Measurements from ENCODE around the gene RCVRN.

The RCVRN gene

GRCh38 chr17:9937241-9937761 is 32.2 kb upstream of the RCVRN start:
- Histone ChIP-seq H3K9ac (ENCODE audit: low read length in 2 of 2) (no peak overlapping the region), H3K27ac (ENCODE audit: low read length) (no peak overlapping the region), H3K27me3 (ENCODE audit: control insufficient read depth in 1 of 2, insufficient read depth in 2 of 2, low read length in 2 of 2) (no peaks in the 10 kb centered on the region), H3K36me3 (ENCODE audit: control insufficient read depth in 2 of 2, insufficient read depth in 2 of 2, low read length in 2 of 2) (peaks cover 12 to 13% of the 10 kb centered on the region in 2 donors), H3K9me3 (ENCODE audit: control insufficient read depth in 2 of 2, low read length in 2 of 2) (peaks cover 0 to 7% of the 10 kb centered on the region in 2 donors), H3K4me3 (ENCODE audit: low read length in 2 of 2) (no peak overlapping the region), H3K4me1 (ENCODE audit: control insufficient read depth, insufficient read depth, low read length) (no peaks in the 10 kb centered on the region)

GRCh38 chr17:9936095-9936494 is 31.0 kb upstream of the RCVRN start:
- no peaks in the 10 kb centered on the region for H3K27me3 ChIP-seq (ENCODE audit: control insufficient read depth in 1 of 2, insufficient read depth in 2 of 2, low read length in 2 of 2)
- H3K9ac ChIP-seq (ENCODE audit: low read length in 2 of 2), result no peak overlapping the region
- H3K27ac ChIP-seq (ENCODE audit: low read length), result no peak overlapping the region
- H3K4me3 ChIP-seq (ENCODE audit: low read length in 2 of 2), result no peak overlapping the region
- peaks cover 0 to 7% of the 10 kb centered on the region in 2 donors for H3K9me3 ChIP-seq (ENCODE audit: control insufficient read depth in 2 of 2, low read length in 2 of 2)
- peaks cover 12 to 16% of the 10 kb centered on the region in 2 donors for H3K36me3 ChIP-seq (ENCODE audit: control insufficient read depth in 2 of 2, insufficient read depth in 2 of 2, low read length in 2 of 2)
- no peaks in the 10 kb centered on the region for H3K4me1 ChIP-seq (ENCODE audit: control insufficient read depth, insufficient read depth, low read length)

GRCh38 chr17:9935408-9935807 is 30.3 kb upstream of the RCVRN start:
- Histone ChIP-seq H3K4me1 (ENCODE audit: control insufficient read depth, insufficient read depth, low read length) (no peaks in the 10 kb centered on the region), H3K36me3 (ENCODE audit: control insufficient read depth in 2 of 2, insufficient read depth in 2 of 2, low read length in 2 of 2) (peaks cover 12 to 14% of the 10 kb centered on the region in 2 donors), H3K4me3 (ENCODE audit: low read length in 2 of 2) (no peak overlapping the region), H3K9ac (ENCODE audit: low read length in 2 of 2) (no peak overlapping the region), H3K27ac (ENCODE audit: low read length) (no peak overlapping the region), H3K9me3 (ENCODE audit: control insufficient read depth in 2 of 2, low read length in 2 of 2) (peaks cover 0 to 7% of the 10 kb centered on the region in 2 donors), H3K27me3 (ENCODE audit: control insufficient read depth in 1 of 2, insufficient read depth in 2 of 2, low read length in 2 of 2) (no peaks in the 10 kb centered on the region)

GRCh38 chr17:9934331-9934730 is 29.3 kb upstream of the RCVRN start:
- Histone ChIP-seq H3K9me3 (ENCODE audit: control insufficient read depth in 2 of 2, low read length in 2 of 2) (peaks cover 0 to 7% of the 10 kb centered on the region in 2 donors), H3K4me3 (ENCODE audit: low read length in 2 of 2) (no peak overlapping the region), H3K4me1 (ENCODE audit: control insufficient read depth, insufficient read depth, low read length) (no peaks in the 10 kb centered on the region), H3K36me3 (ENCODE audit: control insufficient read depth in 2 of 2, insufficient read depth in 2 of 2, low read length in 2 of 2) (peaks cover 10 to 12% of the 10 kb centered on the region in 2 donors), H3K27me3 (ENCODE audit: control insufficient read depth in 1 of 2, insufficient read depth in 2 of 2, low read length in 2 of 2) (no peaks in the 10 kb centered on the region), H3K27ac (ENCODE audit: low read length) (no peak overlapping the region), H3K9ac (ENCODE audit: low read length in 2 of 2) (no peak overlapping the region)

GRCh38 chr17:9932491-9932890 is 27.4 kb upstream of the RCVRN start:
- Histone ChIP-seq H3K9me3 (ENCODE audit: control insufficient read depth in 2 of 2, low read length in 2 of 2) (no peaks in the 10 kb centered on the region), H3K9ac (ENCODE audit: low read length in 2 of 2) (no peak overlapping the region), H3K4me1 (ENCODE audit: control insufficient read depth, insufficient read depth, low read length) (no peaks in the 10 kb centered on the region), H3K27ac (ENCODE audit: low read length) (no peak overlapping the region), H3K4me3 (ENCODE audit: low read length in 2 of 2) (no peak overlapping the region), H3K27me3 (ENCODE audit: control insufficient read depth in 1 of 2, insufficient read depth in 2 of 2, low read length in 2 of 2) (no peaks in the 10 kb centered on the region), H3K36me3 (ENCODE audit: control insufficient read depth in 2 of 2, insufficient read depth in 2 of 2, low read length in 2 of 2) (peaks cover 4 to 5% of the 10 kb centered on the region in 2 donors)

GRCh38 chr17:9931144-9931741 is 26.2 kb upstream of the RCVRN start:
- peaks cover 4 to 5% of the 10 kb centered on the region in 2 donors for H3K36me3 ChIP-seq (ENCODE audit: control insufficient read depth in 2 of 2, insufficient read depth in 2 of 2, low read length in 2 of 2)
- H3K9ac ChIP-seq (ENCODE audit: low read length in 2 of 2), result no peak overlapping the region
- H3K27ac ChIP-seq (ENCODE audit: low read length), result no peak overlapping the region
- no peak overlapping the region for H3K4me3 ChIP-seq (ENCODE audit: low read length in 2 of 2)
- no peaks in the 10 kb centered on the region for H3K4me1 ChIP-seq (ENCODE audit: control insufficient read depth, insufficient read depth, low read length)
- no peaks in the 10 kb centered on the region for H3K27me3 ChIP-seq (ENCODE audit: control insufficient read depth in 1 of 2, insufficient read depth in 2 of 2, low read length in 2 of 2)
- no peaks in the 10 kb centered on the region for H3K9me3 ChIP-seq (ENCODE audit: control insufficient read depth in 2 of 2, low read length in 2 of 2)

GRCh38 chr17:9929871-9930270 is 24.8 kb upstream of the RCVRN start:
- Histone ChIP-seq H3K9me3 (ENCODE audit: control insufficient read depth in 2 of 2, low read length in 2 of 2) (no peaks in the 10 kb centered on the region), H3K9ac (ENCODE audit: low read length in 2 of 2) (no peak overlapping the region), H3K27ac (ENCODE audit: low read length) (no peak overlapping the region), H3K4me3 (ENCODE audit: low read length in 2 of 2) (no peak overlapping the region), H3K36me3 (ENCODE audit: control insufficient read depth in 2 of 2, insufficient read depth in 2 of 2, low read length in 2 of 2) (peaks cover 4 to 5% of the 10 kb centered on the region in 2 donors), H3K4me1 (ENCODE audit: control insufficient read depth, insufficient read depth, low read length) (peaks cover 2% of the 10 kb centered on the region), H3K27me3 (ENCODE audit: control insufficient read depth in 1 of 2, insufficient read depth in 2 of 2, low read length in 2 of 2) (no peaks in the 10 kb centered on the region)

GRCh38 chr17:9928601-9929333 is 23.7 kb upstream of the RCVRN start:
- Histone ChIP-seq H3K9me3 (ENCODE audit: control insufficient read depth in 2 of 2, low read length in 2 of 2) (no peaks in the 10 kb centered on the region), H3K9ac (ENCODE audit: low read length in 2 of 2) (no peak overlapping the region), H3K36me3 (ENCODE audit: control insufficient read depth in 2 of 2, insufficient read depth in 2 of 2, low read length in 2 of 2) (peaks cover under 1 to 4% of the 10 kb centered on the region in 2 donors), H3K4me1 (ENCODE audit: control insufficient read depth, insufficient read depth, low read length) (peaks cover 7% of the 10 kb centered on the region), H3K4me3 (ENCODE audit: low read length in 2 of 2) (no peak overlapping the region), H3K27me3 (ENCODE audit: control insufficient read depth in 1 of 2, insufficient read depth in 2 of 2, low read length in 2 of 2) (no peaks in the 10 kb centered on the region), H3K27ac (ENCODE audit: low read length) (no peak overlapping the region)

- no peak overlapping the region for H3K4me3 ChIP-seq (ENCODE audit: low read length in 2 of 2)
- no peak overlapping the region for H3K27ac ChIP-seq (ENCODE audit: low read length)
- H3K36me3 ChIP-seq (ENCODE audit: control insufficient read depth in 2 of 2, insufficient read depth in 2 of 2, low read length in 2 of 2), result no peaks in the 10 kb centered on the region
- peaks cover 7% of the 10 kb centered on the region for H3K4me1 ChIP-seq (ENCODE audit: control insufficient read depth, insufficient read depth, low read length)
- no peaks in the 10 kb centered on the region for H3K9me3 ChIP-seq (ENCODE audit: control insufficient read depth in 2 of 2, low read length in 2 of 2)
- no peaks in the 10 kb centered on the region for H3K27me3 ChIP-seq (ENCODE audit: control insufficient read depth in 1 of 2, insufficient read depth in 2 of 2, low read length in 2 of 2)
- H3K9ac ChIP-seq (ENCODE audit: low read length in 2 of 2), result no peak overlapping the region
Observed at GRCh38 chr17:9926150-9926804, 21.2 kb upstream of the RCVRN start.

GRCh38 chr17:9925457-9925856 is 20.4 kb upstream of the RCVRN start:
- Histone ChIP-seq H3K27me3 (ENCODE audit: control insufficient read depth in 1 of 2, insufficient read depth in 2 of 2, low read length in 2 of 2) (no peaks in the 10 kb centered on the region), H3K36me3 (ENCODE audit: control insufficient read depth in 2 of 2, insufficient read depth in 2 of 2, low read length in 2 of 2) (peaks cover 0 to under 1% of the 10 kb centered on the region in 2 donors), H3K4me1 (ENCODE audit: control insufficient read depth, insufficient read depth, low read length) (peaks cover 7% of the 10 kb centered on the region), H3K4me3 (ENCODE audit: low read length in 2 of 2) (no peak overlapping the region), H3K9me3 (ENCODE audit: control insufficient read depth in 2 of 2, low read length in 2 of 2) (no peaks in the 10 kb centered on the region), H3K9ac (ENCODE audit: low read length in 2 of 2) (no peak overlapping the region), H3K27ac (ENCODE audit: low read length) (no peak overlapping the region)
